Ascending aorta (tissue), 2 donors: ENCODE data around the gene ACTC1. TPM values are rescaled to one million over a fixed set of nuclear protein-coding genes. Genes with fewer than 3 reads are reported as not detected.

Experiments used
- DNase-seq, 2 donors: peaks; one replicate each; pipeline ENCODE4 v3.0.0-alpha.2; 2019; ENCODE audit warnings: low spot score in 2 of 2
- H3K27ac ChIP-seq, 2 donors: fragments of 200-600 bp; sonication (generic); one replicate each; pipeline ENCODE4 v1.5.1; 2016 to 2017; ENCODE audit warnings: mild to moderate bottlenecking in 1 of 2
- H3K27me3 ChIP-seq: fragments of 200-600 bp; sonication (generic); one replicate; pipeline ENCODE4 v1.5.1; 2017
- H3K36me3 ChIP-seq, 2 donors: fragments of 200-600 bp; sonication (generic); one replicate each; pipeline ENCODE4 v1.5.1; 2016
- H3K4me1 ChIP-seq, 2 donors: fragments of 200-600 bp; sonication (generic); one replicate each; pipeline ENCODE4 v1.5.1; 2016 to 2017; ENCODE audit warnings: mild to moderate bottlenecking in 1 of 2
- H3K4me3 ChIP-seq, 2 donors: fragments of 200-600 bp; sonication (generic); one replicate each; pipeline ENCODE4 v1.5.1; 2016 to 2017; ENCODE audit warnings: mild to moderate bottlenecking in 1 of 2
- H3K9me3 ChIP-seq, 2 donors: fragments of 200-600 bp; sonication (generic); one replicate each; pipeline ENCODE4 v1.5.1; 2016
- intact Hi-C: fragments of 100-400 bp; cut with DNase I; formaldehyde crosslinking; loops from one replicate; pipeline ENCODE4 v1.15.1; 2023
- total RNA-seq: library from RNA; depleted of rRNA; stranded (reverse); fragments of >200 nt; gene quantifications from one replicate; pipeline ENCODE4 v1.1.0, GENCODE V29; 2016
- TF ChIP-seq, protein P1 (sequence below), 3 experiments: fragments of 200-600 bp in 2 of 3; fragments of 450-650 bp in 1 of 3; sonication (generic) in 2 of 3; IDR thresholded peaks; one replicate each; pipeline ENCODE4 v1.5.1; 2016 to 2019; ENCODE audit warnings: antibody characterized with exemption in 3 of 3, mild to moderate bottlenecking in 1 of 3, moderate library complexity in 1 of 3

ACTC1 gene
- total RNA-seq, 1 donor from 2014 or later, result 30.2 TPM

DNA sequence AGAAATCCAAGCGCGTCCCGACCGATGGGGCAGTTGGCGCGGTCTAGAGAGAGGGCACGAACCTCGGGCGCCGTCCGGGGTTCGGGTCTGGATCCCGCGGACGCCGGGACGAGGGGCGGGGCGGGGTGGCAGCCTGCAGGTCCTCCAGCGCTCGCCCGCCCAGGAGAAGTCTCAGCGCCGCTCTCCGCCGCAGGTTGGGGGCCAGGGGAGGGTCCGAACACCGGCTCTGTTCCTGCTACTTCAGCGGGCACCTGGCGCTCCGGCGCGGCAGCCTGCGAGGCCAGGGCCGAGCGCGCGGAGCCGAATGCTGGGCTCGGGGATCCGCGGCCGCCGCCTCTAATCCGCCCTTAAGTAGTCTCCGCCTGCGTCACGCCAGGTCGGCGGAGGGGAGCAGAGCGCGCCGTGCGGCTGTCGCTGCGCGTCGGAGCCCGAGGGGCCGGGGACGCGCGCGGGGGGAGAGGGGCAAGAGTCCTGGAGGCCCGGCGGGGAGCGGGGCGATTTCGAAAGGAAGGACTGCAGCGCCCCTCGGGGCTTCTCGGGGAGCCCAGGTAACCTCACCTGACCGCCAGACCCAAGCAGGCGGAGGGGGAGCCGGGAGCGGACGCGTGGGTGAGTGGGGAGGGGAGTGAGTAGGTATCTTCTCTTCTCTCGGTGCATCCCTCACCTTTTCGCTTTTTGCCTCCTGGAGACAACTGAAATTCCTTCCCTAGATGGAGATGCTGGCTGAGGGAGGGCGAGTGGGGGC lies 40.5 kb downstream of the ACTC1 start, which contains the start of gene GJD2:
Gene GJD2, minus strand, starts transcription at position 325 of the 745 bp plus-strand sequence. CDS start 510 bp downstream, outside the sequence.
- Histone ChIP-seq H3K4me3 (peak within 1 kb of the TSS; percentile 35 to 42), H3K36me3 (no peaks in the 10 kb centered on the region), H3K9me3 (no peaks in the 10 kb centered on the region), H3K4me1 (peaks cover 0 to 4% of the 10 kb centered on the region in 2 donors), H3K27ac (no peak within 1 kb of the TSS), H3K27me3 (peaks cover 6% of the 10 kb centered on the region)
- DNase-seq, result no peak
- intact Hi-C loops, result no loop called here
- TF ChIP-seq, protein P1, sequence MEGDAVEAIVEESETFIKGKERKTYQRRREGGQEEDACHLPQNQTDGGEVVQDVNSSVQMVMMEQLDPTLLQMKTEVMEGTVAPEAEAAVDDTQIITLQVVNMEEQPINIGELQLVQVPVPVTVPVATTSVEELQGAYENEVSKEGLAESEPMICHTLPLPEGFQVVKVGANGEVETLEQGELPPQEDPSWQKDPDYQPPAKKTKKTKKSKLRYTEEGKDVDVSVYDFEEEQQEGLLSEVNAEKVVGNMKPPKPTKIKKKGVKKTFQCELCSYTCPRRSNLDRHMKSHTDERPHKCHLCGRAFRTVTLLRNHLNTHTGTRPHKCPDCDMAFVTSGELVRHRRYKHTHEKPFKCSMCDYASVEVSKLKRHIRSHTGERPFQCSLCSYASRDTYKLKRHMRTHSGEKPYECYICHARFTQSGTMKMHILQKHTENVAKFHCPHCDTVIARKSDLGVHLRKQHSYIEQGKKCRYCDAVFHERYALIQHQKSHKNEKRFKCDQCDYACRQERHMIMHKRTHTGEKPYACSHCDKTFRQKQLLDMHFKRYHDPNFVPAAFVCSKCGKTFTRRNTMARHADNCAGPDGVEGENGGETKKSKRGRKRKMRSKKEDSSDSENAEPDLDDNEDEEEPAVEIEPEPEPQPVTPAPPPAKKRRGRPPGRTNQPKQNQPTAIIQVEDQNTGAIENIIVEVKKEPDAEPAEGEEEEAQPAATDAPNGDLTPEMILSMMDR (IDR thresholded peaks at IDR 0.05), result no peak

DNA sequence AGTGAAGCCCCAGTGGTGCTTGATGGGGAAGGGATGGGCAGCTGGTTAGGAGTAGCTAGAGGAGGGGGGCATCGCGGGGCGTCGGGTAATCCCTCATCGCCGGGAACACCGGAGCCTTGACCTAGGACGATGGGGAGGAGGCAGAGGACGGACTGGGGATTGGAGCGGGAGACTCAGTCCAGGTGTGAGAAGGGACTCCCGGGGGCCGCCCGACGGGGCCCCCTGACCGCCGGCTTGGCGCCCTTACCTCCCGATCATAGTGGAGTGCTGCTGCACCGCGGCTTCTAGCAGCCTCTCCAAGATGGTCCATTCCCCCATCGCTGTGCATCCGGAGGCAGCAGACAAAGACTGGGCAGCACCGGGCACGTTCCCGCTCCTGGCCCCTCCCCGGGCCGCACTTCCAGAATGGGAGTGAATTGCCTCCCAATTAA lies 41.2 kb downstream of the ACTC1 start:
- intact Hi-C loops, result no loop called here
- Histone ChIP-seq H3K4me3 (peak overlapping the region; percentile 35 to 42), H3K27me3 (peaks cover 6% of the 10 kb centered on the region), H3K27ac (no peak overlapping the region), H3K36me3 (no peaks in the 10 kb centered on the region), H3K4me1 (peaks cover 0 to 4% of the 10 kb centered on the region in 2 donors), H3K9me3 (no peaks in the 10 kb centered on the region)
- TF ChIP-seq, protein P1 (IDR thresholded peaks at IDR 0.05), result no peak
- DNase-seq, result no peak

DNA sequence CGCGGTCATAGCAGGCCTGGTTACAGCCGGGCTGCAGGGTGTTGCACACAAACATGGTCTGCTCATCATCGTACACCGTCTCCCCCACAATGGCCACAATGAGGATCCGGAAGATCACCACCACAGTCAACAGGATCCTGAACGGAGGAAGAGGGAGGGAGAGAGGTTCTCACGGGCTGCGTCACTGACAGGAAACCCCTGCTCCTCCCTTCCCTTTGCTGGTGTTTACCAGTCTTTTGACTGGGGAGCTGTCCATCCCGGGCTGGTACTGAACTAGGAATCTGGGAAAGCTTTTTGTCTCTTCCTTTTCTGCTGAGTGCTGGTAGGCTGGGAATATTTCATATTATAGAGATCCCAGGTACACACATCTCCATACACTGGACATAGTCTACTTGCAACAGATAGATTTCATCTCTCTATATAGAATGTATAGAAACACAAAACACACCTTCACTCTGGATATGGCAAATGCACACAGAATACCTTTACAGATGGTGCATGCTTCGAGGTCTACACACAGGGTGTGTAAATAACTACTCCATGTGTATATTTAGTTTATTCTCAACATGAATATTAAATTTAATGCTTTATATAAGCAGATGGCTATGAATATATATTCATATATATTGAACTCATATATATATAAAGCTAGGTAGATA lies 42.0 kb downstream of the ACTC1 start:
- Histone ChIP-seq H3K27ac (no peak overlapping the region), H3K4me3 (no peak overlapping the region), H3K9me3 (no peaks in the 10 kb centered on the region), H3K4me1 (peaks cover 0 to 4% of the 10 kb centered on the region in 2 donors), H3K27me3 (peaks cover 6% of the 10 kb centered on the region), H3K36me3 (no peaks in the 10 kb centered on the region)
- intact Hi-C loops, result no loop called here
- TF ChIP-seq, protein P1 (IDR thresholded peaks at IDR 0.05), result no peak
- DNase-seq, result no peak

DNA sequence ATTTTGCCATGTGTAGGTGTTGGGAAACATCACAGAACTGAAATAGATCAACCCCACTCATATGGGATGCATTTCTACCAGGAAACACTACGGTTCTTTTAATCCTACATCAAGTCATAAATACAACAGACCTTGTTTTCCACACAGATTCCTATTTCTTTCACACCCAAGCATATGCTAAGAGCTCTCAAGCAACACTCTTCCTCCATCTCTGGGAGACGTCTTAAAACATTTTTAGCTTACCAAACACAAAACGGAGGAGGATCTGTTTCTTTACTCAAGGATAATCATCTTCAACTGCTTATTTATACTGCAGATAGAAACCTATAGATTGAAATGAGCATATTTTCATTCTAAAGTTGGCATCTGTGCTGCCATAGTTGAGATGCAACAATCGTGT lies 45.7 kb downstream of the ACTC1 start:
- H3K4me3 ChIP-seq, result no peak overlapping the region
- H3K9me3 ChIP-seq, result no peaks in the 10 kb centered on the region
- peaks cover 0 to 1% of the 10 kb centered on the region in 2 donors for H3K4me1 ChIP-seq
- intact Hi-C loops, result no loop called here
- peaks cover 6% of the 10 kb centered on the region for H3K27me3 ChIP-seq
- no peak for DNase-seq
- H3K36me3 ChIP-seq, result no peaks in the 10 kb centered on the region
- H3K27ac ChIP-seq, result no peak overlapping the region
- TF ChIP-seq, protein P1 (IDR thresholded peaks at IDR 0.05), result no peak

Other genes starting within 250 kb of the ACTC1 start
- gene GOLGA8B, start 211.9 kb downstream of the ACTC1 start, total RNA-seq, result 31.3 TPM
- gene GJD2, start 40.6 kb downstream of the ACTC1 start, total RNA-seq, result not detected
- 17.5 TPM for gene AQR, start 174.2 kb upstream of the ACTC1 start, total RNA-seq
- 87.7 TPM for gene ZNF770, start 192.7 kb upstream of the ACTC1 start, total RNA-seq